Adrenal gland (tissue), 5 donors: ENCODE measurements around the gene ADAMTS4.

Source experiments
- CTCF ChIP-seq, 6 experiments: fragments of 450-650 bp in 4 of 6; fragments of 200-600 bp in 2 of 6; sonication (generic) in 1 of 6; IDR thresholded peaks; 1 replicate in 5 of 6; 2 replicates in 1 of 6; pipeline versions ENCODE4 v1.5.1 to v1.8.0; 2016 to 2021; ENCODE audit warnings: antibody characterized with exemption in 6 of 6, mild to moderate bottlenecking in 2 of 6, moderate library complexity in 1 of 6
- POLR2A ChIP-seq, 2 donors: fragments of 450-650 bp; IDR thresholded peaks; one replicate each; pipeline ENCODE4 v1.6.1; 2017; ENCODE audit warnings: antibody characterized with exemption in 2 of 2, mild to moderate bottlenecking in 2 of 2, moderate library complexity in 1 of 2
- donor health status: DM: no; HTN: no; CAD: no.

DNA sequence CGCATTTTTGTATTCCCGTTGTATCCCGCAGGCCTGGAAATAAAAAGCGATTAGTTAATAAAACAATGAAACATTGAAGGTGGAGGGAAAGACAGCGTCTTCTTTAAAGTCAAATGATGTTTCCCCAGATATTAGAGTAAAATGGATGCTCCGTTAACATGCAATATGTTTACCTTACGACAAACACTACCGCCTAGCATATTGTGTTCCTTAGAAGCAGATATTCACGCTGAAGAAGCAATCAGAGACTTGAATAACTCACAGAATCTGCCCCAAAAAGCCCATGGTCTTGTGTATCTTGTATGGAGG, 21.0 kb downstream of the ADAMTS4 start:
- TF ChIP-seq POLR2A (IDR thresholded peaks at IDR 0.05), result no peak
- TF ChIP-seq CTCF (IDR thresholded peaks at IDR 0.05), result peak in 1 of 6 experiments; percentile 4
